CD4-positive, alpha-beta memory T cell (primary cell): ENCODE measurements around the gene VWDE. TPM values are rescaled to one million over a fixed set of nuclear protein-coding genes. Genes with fewer than 3 reads are reported as not detected.

Source experiments
- CTCF ChIA-PET: fragments of 350-600 bp; sonication (Branson Sonifier 250); formaldehyde crosslinking; loops from one replicate; lab custom pipeline; 2021; ENCODE audit warnings: inconsistent platforms; ENCODE audit not compliant: partially characterized antibody; lab: Charles Lee
- POLR2A ChIA-PET: fragments of 350-600 bp; sonication (Branson Sonifier 250); formaldehyde crosslinking; loops from one replicate; lab custom pipeline; 2021; ENCODE audit not compliant: partially characterized antibody; lab: Charles Lee
- DNase-seq, 5 donors: peaks; one replicate each; pipeline versions ENCODE4 v3.0.0 to v3.0.0-alpha.2; 2020 to 2022; ENCODE audit warnings: mixed read lengths in 1 of 5
- H3K27ac ChIP-seq: one replicate; pipeline ENCODE4 v1.7.0; 2013; ENCODE audit warnings: low read depth, low read length
- H3K27me3 ChIP-seq: 2 replicates; pipeline ENCODE4 v1.7.0; 2013; ENCODE audit warnings: mild to moderate bottlenecking, low read length, moderate library complexity; ENCODE audit not compliant: insufficient read depth
- H3K36me3 ChIP-seq: 2 replicates; pipeline ENCODE4 v1.7.0; 2013; ENCODE audit warnings: mild to moderate bottlenecking, low read length, moderate library complexity; ENCODE audit not compliant: insufficient read depth
- H3K4me1 ChIP-seq: 2 replicates; pipeline ENCODE4 v1.7.0; 2013; ENCODE audit warnings: mild to moderate bottlenecking, low read length, moderate library complexity; ENCODE audit not compliant: insufficient read depth
- H3K4me3 ChIP-seq, 2 donors: one replicate each; pipeline ENCODE4 v1.7.0; 2013; ENCODE audit warnings: low read length in 2 of 2, mild to moderate bottlenecking in 1 of 2
- H3K9me3 ChIP-seq, 2 donors: one replicate each; pipeline ENCODE4 v1.7.0; 2013; ENCODE audit warnings: low read length in 2 of 2, control low read depth in 1 of 2; ENCODE audit not compliant: control insufficient read depth in 1 of 2
- H3K27ac Mint-ChIP-seq, 7 donors: one replicate each; pipeline ENCODE4 v1.8.0; 2020 to 2021; ENCODE audit warnings: mixed read lengths in 7 of 7, mild to moderate bottlenecking in 6 of 7, inconsistent platforms in 3 of 7, moderate library complexity in 3 of 7
- H3K27me3 Mint-ChIP-seq, 2 donors: one replicate each; pipeline ENCODE4 v1.8.0; 2020 to 2021; ENCODE audit warnings: mixed read lengths in 2 of 2
- H3K36me3 Mint-ChIP-seq, 2 donors: one replicate each; pipeline ENCODE4 v1.8.0; 2020 to 2021; ENCODE audit warnings: mixed read lengths in 2 of 2, inconsistent platforms in 1 of 2, mild to moderate bottlenecking in 1 of 2
- H3K4me1 Mint-ChIP-seq, 4 donors: one replicate each; pipeline ENCODE4 v1.8.0; 2020 to 2021; ENCODE audit warnings: mixed read lengths in 4 of 4, mild to moderate bottlenecking in 1 of 4
- H3K4me3 Mint-ChIP-seq, 8 donors: one replicate each; pipeline ENCODE4 v1.8.0; 2020 to 2021; ENCODE audit warnings: mixed read lengths in 8 of 8, mild to moderate bottlenecking in 7 of 8, moderate library complexity in 6 of 8, inconsistent platforms in 3 of 8
- H3K9me3 Mint-ChIP-seq, 8 donors: one replicate each; pipeline ENCODE4 v1.8.0; 2020 to 2021; ENCODE audit warnings: mixed read lengths in 8 of 8, mild to moderate bottlenecking in 5 of 8, inconsistent platforms in 3 of 8, moderate library complexity in 1 of 8
- intact Hi-C: fragments of 100-400 bp; cut with micrococcal nuclease; formaldehyde crosslinking; loops from one replicate; pipeline ENCODE4 v1.15.1; 2023
- polyA plus RNA-seq, 2 donors: library from polyadenylated mRNA; unstranded; fragments of 300-500 nt; fragmentation: Illumina TruSeq; gene quantifications; one replicate each; pipeline ENCODE4 v1.2.3, GENCODE V29; 2021
- total RNA-seq, 2 experiments: library from RNA; stranded (reverse); gene quantifications; one replicate each; pipeline ENCODE4 v1.2.3, GENCODE V29; 2021

The VWDE gene
- total and polyA plus RNA-seq, 4 experiments from 2014 or later, result 0.26 to 9.0 (median 8.9) TPM; not detected in 1

GRCh38 chr7:12386313-12386740 is 17.3 kb downstream of the VWDE start:
- no peaks in the 10 kb centered on the region for H3K36me3 ChIP-seq
- peaks cover 0 to 2% of the 10 kb centered on the region in 2 donors for H3K27me3 Mint-ChIP-seq
- no peaks in the 10 kb centered on the region for H3K9me3 Mint-ChIP-seq
- no peak overlapping the region for H3K4me3 Mint-ChIP-seq
- no peak overlapping the region for H3K27ac ChIP-seq
- DNase-seq, result no peak
- POLR2A ChIA-PET, result no interaction called here
- CTCF ChIA-PET, result interaction anchor here (0.9 to 1.8 kb wide), 3 partner anchors 9 to 105 kb away, joined by 3 to 5 read pairs (median 3); no protein-coding TSS in a partner anchor
- peaks cover 0 to 4% of the 10 kb centered on the region in 2 donors for H3K36me3 Mint-ChIP-seq
- no peaks in the 10 kb centered on the region for H3K4me1 Mint-ChIP-seq
- intact Hi-C loops, result loop anchor here (5.0 kb wide), 1 partner anchor 319 kb away; no protein-coding TSS in a partner anchor
- H3K4me3 ChIP-seq, result no peak overlapping the region
- no peaks in the 10 kb centered on the region for H3K9me3 ChIP-seq
- no peak overlapping the region for H3K27ac Mint-ChIP-seq
- no peaks in the 10 kb centered on the region for H3K4me1 ChIP-seq
- no peaks in the 10 kb centered on the region for H3K27me3 ChIP-seq

GRCh38 chr7:12385364-12385786 is 18.3 kb downstream of the VWDE start:
- POLR2A ChIA-PET, result no interaction called here
- H3K27ac ChIP-seq, result no peak overlapping the region
- H3K9me3 ChIP-seq, result no peaks in the 10 kb centered on the region
- Mint-ChIP-seq H3K27me3 (peaks cover 0 to 2% of the 10 kb centered on the region in 2 donors), H3K36me3 (peaks cover 0 to 4% of the 10 kb centered on the region in 2 donors), H3K4me1 (no peaks in the 10 kb centered on the region), H3K27ac (no peak overlapping the region), H3K4me3 (no peak overlapping the region), H3K9me3 (no peaks in the 10 kb centered on the region)
- CTCF ChIA-PET, result interaction anchor here (1.8 kb wide), 1 partner anchor 105 kb away, joined by 5 read pairs; no protein-coding TSS in a partner anchor
- no peaks in the 10 kb centered on the region for H3K27me3 ChIP-seq
- intact Hi-C loops, result loop anchor here (5.0 kb wide), 1 partner anchor 318 kb away; no protein-coding TSS in a partner anchor
- no peaks in the 10 kb centered on the region for H3K4me1 ChIP-seq
- DNase-seq, result no peak
- H3K36me3 ChIP-seq, result no peaks in the 10 kb centered on the region
- H3K4me3 ChIP-seq, result no peak overlapping the region

DNA sequence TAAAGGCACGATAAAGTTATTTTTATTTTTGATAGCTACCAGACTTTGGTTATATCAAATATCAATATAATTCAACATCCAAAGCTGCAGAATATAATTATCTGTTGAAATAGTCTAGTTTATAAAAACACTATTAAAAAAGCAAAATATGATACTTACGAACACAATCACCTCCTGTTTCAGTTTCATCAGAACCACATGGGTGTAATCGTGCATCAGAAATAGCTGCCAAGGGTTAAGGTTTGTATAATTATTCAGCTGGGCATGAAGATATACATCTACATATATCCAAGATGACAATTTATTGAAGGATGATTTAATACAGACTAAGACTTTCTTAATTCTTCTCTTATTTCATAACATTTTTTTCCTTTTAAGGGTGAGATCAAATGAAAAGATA is 20.3 kb downstream of the VWDE start:
- Mint-ChIP-seq H3K4me1 (no peaks in the 10 kb centered on the region), H3K4me3 (no peak overlapping the region), H3K36me3 (peaks cover 0 to 4% of the 10 kb centered on the region in 2 donors), H3K27me3 (peaks cover 1 to 2% of the 10 kb centered on the region in 2 donors), H3K27ac (no peak overlapping the region), H3K9me3 (no peaks in the 10 kb centered on the region)
- H3K9me3 ChIP-seq, result no peaks in the 10 kb centered on the region
- H3K36me3 ChIP-seq, result no peaks in the 10 kb centered on the region
- DNase-seq, result no peak
- no peaks in the 10 kb centered on the region for H3K27me3 ChIP-seq
- H3K4me1 ChIP-seq, result no peaks in the 10 kb centered on the region
- POLR2A ChIA-PET, result no interaction called here
- CTCF ChIA-PET, result no interaction called here
- H3K4me3 ChIP-seq, result no peak overlapping the region
- H3K27ac ChIP-seq, result no peak overlapping the region
- intact Hi-C loops, result no loop called here

GRCh38 chr7:12378389-12378788 is 25.3 kb downstream of the VWDE start:
- Histone ChIP-seq H3K36me3 (no peaks in the 10 kb centered on the region), H3K27me3 (no peaks in the 10 kb centered on the region), H3K4me3 (no peak overlapping the region), H3K4me1 (no peaks in the 10 kb centered on the region), H3K27ac (no peak overlapping the region), H3K9me3 (no peaks in the 10 kb centered on the region)
- POLR2A ChIA-PET, result no interaction called here
- no peaks in the 10 kb centered on the region for H3K4me1 Mint-ChIP-seq
- peaks cover 1 to 2% of the 10 kb centered on the region in 2 donors for H3K27me3 Mint-ChIP-seq
- H3K9me3 Mint-ChIP-seq, result no peaks in the 10 kb centered on the region
- no peak overlapping the region for H3K4me3 Mint-ChIP-seq
- CTCF ChIA-PET, result interaction anchor here (1.2 kb wide), 1 partner anchor 8 kb away, joined by 3 read pairs; no protein-coding TSS in a partner anchor
- no peak overlapping the region for H3K27ac Mint-ChIP-seq
- intact Hi-C loops, result no loop called here
- peaks cover 0 to 4% of the 10 kb centered on the region in 2 donors for H3K36me3 Mint-ChIP-seq
- DNase-seq, result no peak

DNA sequence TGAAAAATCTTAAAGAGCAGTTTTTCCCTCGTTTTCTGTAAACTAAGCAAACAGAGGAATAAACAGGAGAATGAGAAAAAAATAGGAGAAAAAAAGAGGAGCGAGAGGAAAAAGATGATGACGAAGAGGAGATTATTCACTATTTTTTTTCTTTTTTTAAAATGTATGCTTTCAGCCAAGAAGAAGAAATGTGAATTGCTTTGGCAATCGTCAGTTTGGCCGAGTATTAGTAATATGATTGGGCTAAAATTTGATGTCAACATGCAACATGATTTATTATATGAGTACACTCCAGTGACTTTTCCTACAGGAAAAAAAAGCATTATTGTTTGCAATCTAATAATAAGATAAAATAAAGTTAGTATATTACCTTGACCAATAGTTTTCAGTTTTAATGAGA is 26.3 kb downstream of the VWDE start:
- Histone ChIP-seq H3K27me3 (no peaks in the 10 kb centered on the region), H3K9me3 (no peaks in the 10 kb centered on the region), H3K4me3 (no peak overlapping the region), H3K36me3 (no peaks in the 10 kb centered on the region), H3K4me1 (no peaks in the 10 kb centered on the region), H3K27ac (no peak overlapping the region)
- no peak for DNase-seq
- Mint-ChIP-seq H3K36me3 (peaks cover 0 to 4% of the 10 kb centered on the region in 2 donors), H3K27ac (peak overlapping the region in 1 of 7 donors; percentile 63), H3K4me1 (no peaks in the 10 kb centered on the region), H3K4me3 (no peak overlapping the region), H3K27me3 (peaks cover 1 to 2% of the 10 kb centered on the region in 2 donors), H3K9me3 (no peaks in the 10 kb centered on the region)
- intact Hi-C loops, result no loop called here
- ChIA-PET POLR2A (no interaction called here), CTCF (interaction anchor here (1.2 kb wide), 1 partner anchor 9 kb away, joined by 3 read pairs; no protein-coding TSS in a partner anchor)

DNA sequence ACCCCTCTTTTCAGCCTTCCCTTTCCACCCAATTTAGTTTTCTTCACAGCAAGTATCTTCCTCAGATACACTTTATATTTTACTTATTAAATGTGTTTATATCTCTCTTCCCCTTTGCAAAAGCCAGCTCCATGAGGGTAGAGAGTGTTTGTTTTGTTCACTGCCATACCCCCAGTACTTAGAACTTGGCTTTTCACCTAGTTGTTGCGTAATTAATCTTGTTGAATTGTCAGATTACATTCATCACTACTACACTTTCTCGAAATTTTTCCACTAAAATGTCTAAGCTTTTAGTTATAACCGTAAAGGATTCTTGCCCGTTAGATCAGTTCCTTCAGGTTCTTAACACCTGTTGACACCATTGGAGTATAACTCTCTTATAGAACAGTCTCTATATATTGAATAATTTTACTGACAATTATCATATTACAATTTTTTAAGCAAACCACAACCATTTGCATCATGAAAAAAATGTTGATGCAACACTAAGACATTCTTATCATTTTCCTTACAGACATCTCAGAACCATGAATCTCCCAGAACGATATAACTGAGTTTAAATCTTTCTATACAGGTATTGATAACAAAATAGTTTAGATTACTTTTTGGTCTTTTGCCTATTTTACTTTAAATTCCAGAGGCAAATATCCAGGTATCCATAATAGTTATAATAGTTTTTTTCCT is 29.9 kb downstream of the VWDE start:
- POLR2A ChIA-PET, result no interaction called here
- H3K27me3 ChIP-seq, result no peaks in the 10 kb centered on the region
- no peaks in the 10 kb centered on the region for H3K4me1 ChIP-seq
- CTCF ChIA-PET, result no interaction called here
- no peaks in the 10 kb centered on the region for H3K4me1 Mint-ChIP-seq
- peaks cover 0 to 5% of the 10 kb centered on the region in 2 donors for H3K36me3 Mint-ChIP-seq
- DNase-seq, result no peak
- intact Hi-C loops, result no loop called here
- no peak overlapping the region for H3K4me3 Mint-ChIP-seq
- H3K9me3 Mint-ChIP-seq, result no peaks in the 10 kb centered on the region
- no peak overlapping the region for H3K4me3 ChIP-seq
- no peaks in the 10 kb centered on the region for H3K27me3 Mint-ChIP-seq
- H3K36me3 ChIP-seq, result no peaks in the 10 kb centered on the region
- no peak overlapping the region for H3K27ac Mint-ChIP-seq
- no peaks in the 10 kb centered on the region for H3K9me3 ChIP-seq
- no peak overlapping the region for H3K27ac ChIP-seq

- no peak for DNase-seq
- peaks cover 0 to 2% of the 10 kb centered on the region in 2 donors for H3K36me3 Mint-ChIP-seq
- Histone ChIP-seq H3K36me3 (no peaks in the 10 kb centered on the region), H3K27ac (no peak overlapping the region), H3K9me3 (no peaks in the 10 kb centered on the region), H3K27me3 (no peaks in the 10 kb centered on the region), H3K4me1 (no peaks in the 10 kb centered on the region), H3K4me3 (no peak overlapping the region)
- peaks cover 0 to 1% of the 10 kb centered on the region in 2 donors for H3K27me3 Mint-ChIP-seq
- ChIA-PET POLR2A (no interaction called here), CTCF (no interaction called here)
- H3K4me1 Mint-ChIP-seq, result no peaks in the 10 kb centered on the region
- intact Hi-C loops, result no loop called here
- no peaks in the 10 kb centered on the region for H3K9me3 Mint-ChIP-seq
- H3K27ac Mint-ChIP-seq, result no peak overlapping the region
- no peak overlapping the region for H3K4me3 Mint-ChIP-seq
Measured at GRCh38 chr7:12370249-12370648, 33.4 kb downstream of the VWDE start.
